Skeletal muscle cell (primary cell): ENCODE data around the gene ACTL7B.
"Not testable (repeated sequence)": the region's sequence is repeated elsewhere in the genome, so short reads cannot be mapped to it uniquely, and the experiment has no call there.

ENCODE experiments used
- DNase-seq: peaks from one replicate; pipeline ENCODE4 v3.0.0-alpha.2; 2010; ENCODE audit warnings: low read depth
- H3K4me3 ChIP-seq: 2 replicates; pipeline ENCODE4 v1.5.1; 2011; ENCODE audit warnings: low read depth, mild to moderate bottlenecking, control low read depth, low read length, moderate library complexity

Gene ACTL7B

GRCh38 chr9:108850293-108850897, 5.4 kb downstream of the ACTL7B start:
- H3K4me3 ChIP-seq, result no peak overlapping the region
- DNase-seq, result no peak

- DNase-seq, H3K4me3 ChIP-seq: not testable (repeated sequence)
These were observed 7.5 kb downstream of the ACTL7B start for GRCh38 chr9:108848296-108848695.

- H3K4me3 ChIP-seq, result no peak overlapping the region
- no peak for DNase-seq
These were observed 9.8 kb downstream of the ACTL7B start for GRCh38 chr9:108845947-108846346.

GRCh38 chr9:108845507-108845906, 10.3 kb downstream of the ACTL7B start:
- H3K4me3 ChIP-seq, result no peak overlapping the region
- DNase-seq, result no peak

GRCh38 chr9:108844856-108845255, 10.9 kb downstream of the ACTL7B start:
- DNase-seq, result no peak

GRCh38 chr9:108844391-108844790, 11.4 kb downstream of the ACTL7B start:
- H3K4me3 ChIP-seq, result no peak overlapping the region
- DNase-seq, result no peak

More at GRCh38 chr9:108844856-108845255, 10.9 kb downstream of the ACTL7B start:
- no peak overlapping the region for H3K4me3 ChIP-seq

DNA sequence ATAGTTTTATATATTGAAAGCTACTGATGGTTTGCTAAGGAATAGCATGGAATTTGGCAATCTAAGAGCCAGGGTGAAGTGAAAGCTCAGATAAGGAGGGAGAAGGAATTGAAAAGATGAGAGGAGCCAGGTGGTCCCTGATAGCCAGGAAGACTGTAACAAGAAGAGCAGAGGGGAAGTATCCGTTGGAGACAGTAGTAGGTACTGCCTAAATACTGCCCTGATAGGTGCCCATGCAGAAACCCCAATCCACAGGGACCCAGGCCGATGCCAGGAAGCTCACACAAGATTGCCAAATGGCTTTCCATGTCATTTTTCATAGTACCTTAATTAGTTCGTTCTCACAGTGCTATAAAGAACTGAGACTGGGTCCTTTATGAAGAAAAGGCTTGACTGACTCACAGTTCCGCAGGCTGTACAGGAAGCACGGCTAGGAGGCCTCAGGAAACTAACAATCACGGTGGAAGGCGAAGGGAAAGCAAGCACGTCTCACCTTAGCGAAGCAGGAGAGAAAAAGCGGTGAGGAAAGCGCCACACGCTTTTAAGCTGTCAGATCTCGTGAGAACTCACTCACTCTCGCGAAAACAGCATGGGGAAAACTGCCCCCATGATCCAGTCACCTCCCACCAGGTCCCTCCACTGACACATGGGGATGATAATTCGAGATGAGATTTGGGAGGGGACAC, 13.0 kb downstream of the ACTL7B start:
- DNase-seq, result no peak
- no peak overlapping the region for H3K4me3 ChIP-seq

- not testable (repeated sequence) for DNase-seq
These were observed 16.2 kb downstream of the ACTL7B start for GRCh38 chr9:108839561-108839960.

GRCh38 chr9:108838017-108838416, 17.8 kb downstream of the ACTL7B start:
- DNase-seq, result peak; percentile 56
- H3K4me3 ChIP-seq, result no peak overlapping the region

More at GRCh38 chr9:108839561-108839960, 16.2 kb downstream of the ACTL7B start:
- not testable (repeated sequence) for H3K4me3 ChIP-seq

DNA sequence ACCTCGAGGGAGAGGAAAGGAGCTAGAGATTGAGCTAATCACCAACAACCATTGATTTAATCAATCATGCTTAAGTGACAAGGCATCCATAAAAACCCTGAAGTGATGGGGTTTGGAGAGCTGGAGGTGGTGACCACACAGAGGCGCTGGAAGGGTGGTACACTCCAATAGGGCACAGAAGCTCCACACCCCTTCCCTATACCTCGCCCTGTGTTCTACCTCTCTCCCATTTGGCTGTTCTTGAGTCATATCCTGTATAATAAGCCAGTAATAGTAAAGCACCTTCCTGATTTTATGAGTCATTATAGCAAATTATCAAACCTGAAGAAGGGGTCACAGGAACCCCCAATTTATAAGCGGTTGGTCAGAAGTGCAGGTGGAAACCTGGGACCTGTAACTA, 18.3 kb downstream of the ACTL7B start:
- no peak for DNase-seq

GRCh38 chr9:108836781-108837180, 19.0 kb downstream of the ACTL7B start:
- no peak overlapping the region for H3K4me3 ChIP-seq
- peak; percentile 23 for DNase-seq

More for the DNA sequence above, 18.3 kb downstream of the ACTL7B start:
- no peak overlapping the region for H3K4me3 ChIP-seq

- no peak for DNase-seq
- no peak overlapping the region for H3K4me3 ChIP-seq
These were observed 19.5 kb downstream of the ACTL7B start for GRCh38 chr9:108836319-108836718.

DNA sequence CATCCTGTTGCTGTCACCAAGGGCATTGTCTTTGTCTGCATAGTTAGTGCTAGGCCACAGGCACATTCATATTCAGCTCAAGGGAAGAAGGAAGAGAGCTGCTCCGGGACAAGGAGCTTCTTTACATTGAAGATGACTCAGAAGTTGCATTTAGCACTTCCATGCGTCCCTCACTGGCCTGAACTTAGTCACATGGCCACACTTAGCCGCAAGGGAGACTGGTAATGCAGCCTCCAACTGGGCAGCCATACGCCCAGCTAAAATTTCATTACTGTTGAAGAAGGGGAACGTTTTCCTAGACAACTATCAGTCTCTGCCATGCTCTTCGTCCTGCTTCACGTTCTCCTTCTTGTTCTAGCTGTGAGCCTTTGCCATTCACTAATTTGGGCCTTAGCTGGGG, 20.0 kb downstream of the ACTL7B start:
- no peak overlapping the region for H3K4me3 ChIP-seq
- no peak for DNase-seq

DNA sequence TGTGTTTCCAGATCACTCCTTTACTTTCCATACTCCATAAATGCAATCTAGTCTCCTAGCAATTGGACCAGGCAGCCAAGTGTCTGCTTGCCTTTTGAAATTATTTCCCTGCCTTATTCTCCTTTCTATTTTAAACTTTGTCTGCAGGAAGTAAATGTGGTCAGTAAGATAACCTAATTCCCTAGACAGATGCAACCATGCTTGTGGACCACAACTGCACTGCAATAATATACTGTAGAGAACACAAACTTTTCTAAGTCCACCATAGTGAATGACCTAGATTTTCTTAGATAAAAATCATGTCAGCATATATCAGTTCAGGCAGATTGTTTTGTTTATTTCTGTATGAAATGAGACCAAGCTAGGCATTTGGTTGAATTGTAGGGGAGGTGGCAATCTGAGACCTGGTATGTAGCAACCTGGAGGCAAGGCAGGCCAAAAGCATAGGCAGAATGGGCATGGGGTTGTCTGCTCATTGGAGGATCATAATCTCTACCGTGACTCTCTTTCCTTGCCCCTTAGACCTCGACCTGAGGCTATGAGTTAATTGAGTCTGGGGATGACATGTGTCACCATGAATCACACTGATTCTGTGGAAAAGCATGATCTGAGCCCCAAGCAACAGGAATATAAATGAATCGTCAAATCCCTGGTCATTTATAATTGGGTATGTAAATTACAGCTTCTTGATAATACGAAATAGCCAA, 20.7 kb downstream of the ACTL7B start:
- no peak for DNase-seq
- no peak overlapping the region for H3K4me3 ChIP-seq

GRCh38 chr9:108832179-108832500, 23.6 kb downstream of the ACTL7B start:
- H3K4me3 ChIP-seq, result no peak overlapping the region
- DNase-seq, result no peak

GRCh38 chr9:108831496-108832178, 24.1 kb downstream of the ACTL7B start:
- H3K4me3 ChIP-seq, result no peak overlapping the region
- DNase-seq, result no peak

GRCh38 chr9:108830272-108830671, 25.5 kb downstream of the ACTL7B start:
- no peak overlapping the region for H3K4me3 ChIP-seq
- no peak for DNase-seq

- no peak for DNase-seq
These were observed 32.0 kb downstream of the ACTL7B start for GRCh38 chr9:108823829-108824228.

DNA sequence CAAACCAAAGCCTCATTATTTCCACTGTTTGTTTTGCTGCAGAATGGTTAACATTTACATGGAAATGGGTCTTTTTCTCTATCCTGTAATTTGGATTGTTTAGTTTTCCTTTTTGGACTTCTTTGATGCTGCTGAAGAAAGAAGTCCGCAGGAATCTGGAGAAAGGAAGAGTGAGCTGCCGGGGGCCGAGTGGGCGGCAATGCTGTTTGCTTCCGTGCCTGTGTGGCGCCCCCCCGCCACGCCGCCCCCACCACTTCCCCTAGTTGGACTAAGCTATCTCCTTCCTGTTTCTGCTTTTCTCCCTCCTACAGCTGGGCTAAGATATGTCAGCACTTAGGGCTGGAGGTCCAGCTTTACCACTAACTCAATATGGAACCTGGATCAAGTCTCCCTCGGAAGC, 39.7 kb downstream of the ACTL7B start:
- no peak overlapping the region for H3K4me3 ChIP-seq
- DNase-seq, result no peak

More at GRCh38 chr9:108823829-108824228, 32.0 kb downstream of the ACTL7B start:
- no peak overlapping the region for H3K4me3 ChIP-seq

GRCh38 chr9:108815156-108815555, 40.6 kb downstream of the ACTL7B start:
- DNase-seq, result no peak
- no peak overlapping the region for H3K4me3 ChIP-seq
